HEK293T (cell line): Measurements from ENCODE around the gene ZNF768.

ENCODE experiments used
- CTCF ChIA-PET: fragments of 350-600 bp; formaldehyde crosslinking; extraction: SDS; loops from one replicate; lab custom pipeline; 2021; ENCODE audit warnings: antibody characterized with exemption, inconsistent platforms; lab: Yijun Ruan, JAX
- POLR2A ChIA-PET: fragments of 350-600 bp; formaldehyde crosslinking; extraction: SDS; loops from one replicate; lab custom pipeline; 2020; ENCODE audit warnings: antibody characterized with exemption, inconsistent platforms; lab: Yijun Ruan, JAX
- DNase-seq: peaks from one replicate; pipeline ENCODE4 v3.0.0; 2012; ENCODE audit warnings: mixed read lengths; ENCODE audit errors: extremely low spot score
- ARNT ChIP-seq: fragments of 450-650 bp; IDR thresholded peaks from 2 replicates; pipeline ENCODE4 v1.6.1; 2017; ENCODE audit warnings: mild to moderate bottlenecking
- BHLHE40 ChIP-seq: fragments of 450-650 bp; IDR thresholded peaks from 2 replicates; pipeline ENCODE4 v1.6.1; 2016; ENCODE audit warnings: mild to moderate bottlenecking, moderate library complexity, borderline replicate concordance
- CTBP1 ChIP-seq: fragments of 450-650 bp; IDR thresholded peaks from 2 replicates; pipeline ENCODE4 v1.6.1; 2016; ENCODE audit warnings: borderline replicate concordance
- ELF4 ChIP-seq: fragments of 450-650 bp; IDR thresholded peaks from 2 replicates; pipeline ENCODE4 v1.6.1; 2017; ENCODE audit warnings: antibody characterized with exemption
- FOXA1 ChIP-seq: fragments of 450-650 bp; IDR thresholded peaks from 2 replicates; pipeline ENCODE4 v1.6.1; 2016; ENCODE audit warnings: mild to moderate bottlenecking
- FOXK2 ChIP-seq: fragments of 450-650 bp; IDR thresholded peaks from 2 replicates; pipeline ENCODE4 v1.6.1; 2016; ENCODE audit warnings: mild to moderate bottlenecking
- FOXM1 ChIP-seq: fragments of 450-650 bp; IDR thresholded peaks from 2 replicates; pipeline ENCODE4 v1.6.1; 2017; ENCODE audit warnings: mild to moderate bottlenecking, borderline replicate concordance
- HDGF ChIP-seq: fragments of 450-650 bp; IDR thresholded peaks from 2 replicates; pipeline ENCODE4 v1.6.1; 2017; ENCODE audit warnings: antibody characterized with exemption, borderline replicate concordance
- L3MBTL2 ChIP-seq: fragments of 450-650 bp; conservative IDR thresholded peaks from 2 replicates; pipeline ENCODE4 v1.6.1; 2016; ENCODE audit warnings: mild to moderate bottlenecking
- LEF1 ChIP-seq: fragments of 450-650 bp; IDR thresholded peaks from 2 replicates; pipeline ENCODE4 v1.6.1; 2017; ENCODE audit warnings: mild to moderate bottlenecking, borderline replicate concordance
- NFRKB ChIP-seq: fragments of 450-650 bp; IDR thresholded peaks from 2 replicates; pipeline ENCODE4 v1.6.1; 2016; ENCODE audit warnings: mild to moderate bottlenecking, moderate library complexity
- PKNOX1 ChIP-seq: fragments of 450-650 bp; IDR thresholded peaks from 2 replicates; pipeline ENCODE4 v1.6.1; 2016
- SP1 ChIP-seq: fragments of 450-650 bp; IDR thresholded peaks from 2 replicates; pipeline ENCODE4 v1.6.1; 2017
- SUZ12 ChIP-seq: fragments of 450-650 bp; IDR thresholded peaks from 2 replicates; pipeline ENCODE4 v1.6.1; 2016; ENCODE audit warnings: mild to moderate bottlenecking
- TARDBP ChIP-seq: fragments of 450-650 bp; IDR thresholded peaks from 2 replicates; pipeline ENCODE4 v1.6.1; 2016
- ZNF384 ChIP-seq: fragments of 450-650 bp; IDR thresholded peaks from 2 replicates; pipeline ENCODE4 v1.6.1; 2016

ZNF768 gene

GRCh38 chr16:30521476-30521872, 4.9 kb downstream of the ZNF768 start:
- no peak for TF ChIP-seq LEF1
- TF ChIP-seq SUZ12 = no peak
- TF ChIP-seq TARDBP = no peak
- TF ChIP-seq HDGF = no peak
- TF ChIP-seq BHLHE40 = no peak
- no peak for TF ChIP-seq L3MBTL2
- TF ChIP-seq FOXK2 = no peak
- TF ChIP-seq PKNOX1 = no peak
- no peak for TF ChIP-seq NFRKB
- no peak for TF ChIP-seq CTBP1
- TF ChIP-seq FOXA1 = no peak
- TF ChIP-seq FOXM1 = no peak
- CTCF ChIA-PET = no interaction called here
- POLR2A ChIA-PET = interaction anchor here (1.2 kb wide), 1 partner anchor 8 kb away, joined by 3 read pairs; no protein-coding TSS in a partner anchor
- no peak for DNase-seq

- TF ChIP-seq FOXK2 = no peak
- CTCF ChIA-PET = interaction anchor here (1.8 kb wide), 1 partner anchor 89 kb away, joined by 8 read pairs; the partner anchor contains the start of gene DCTPP1
Measured at GRCh38 chr16:30519120-30520049, 7.0 kb downstream of the ZNF768 start.

GRCh38 chr16:30518552-30518951, 7.8 kb downstream of the ZNF768 start:
- no peak for TF ChIP-seq PKNOX1
- TF ChIP-seq LEF1 = no peak
- no peak for TF ChIP-seq SUZ12
- no peak for TF ChIP-seq BHLHE40
- no peak for TF ChIP-seq FOXK2
- TF ChIP-seq SP1 = no peak
- no peak for TF ChIP-seq NFRKB
- no peak for TF ChIP-seq L3MBTL2
- no peak for TF ChIP-seq CTBP1
- TF ChIP-seq ZNF384 = no peak
- ChIA-PET CTCF (interaction anchor here (1.8 kb wide), 1 partner anchor 89 kb away, joined by 8 read pairs; the partner anchor contains the start of gene DCTPP1), POLR2A (interaction anchor here (1.1 to 2.0 kb wide), 5 partner anchors 10 to 89 kb away, joined by 3 to 7 read pairs (median 5); partner anchors contain the start of genes DCTPP1, SEPHS2 and ZNF764)
- no peak for DNase-seq

More at GRCh38 chr16:30519120-30520049, 7.0 kb downstream of the ZNF768 start:
- POLR2A ChIA-PET = interaction anchor here (1.1 to 2.0 kb wide), 5 partner anchors 10 to 89 kb away, joined by 3 to 7 read pairs (median 5); partner anchors contain the start of genes DCTPP1, SEPHS2 and ZNF764
- no peak for DNase-seq

- no peak for TF ChIP-seq TARDBP
- no peak for DNase-seq
- POLR2A ChIA-PET = interaction anchor here (2.0 kb wide), 1 partner anchor 10 kb away, joined by 8 read pairs; no protein-coding TSS in a partner anchor
- CTCF ChIA-PET = no interaction called here
Measured at GRCh38 chr16:30515275-30515674, 11.1 kb downstream of the ZNF768 start.

- POLR2A ChIA-PET = interaction anchor here (1.4 to 3.3 kb wide), 2 partner anchors 11 to 13 kb away, joined by 4 to 19 read pairs; no protein-coding TSS in a partner anchor
- TF ChIP-seq FOXM1 (no peak), SUZ12 (no peak), NFRKB (no peak), LEF1 (no peak), ELF4 (no peak), CTBP1 (no peak), PKNOX1 (no peak), SP1 (no peak), FOXA1 (no peak), TARDBP (no peak)
- CTCF ChIA-PET = interaction anchor here (1.2 kb wide), 1 partner anchor 17 kb away, joined by 3 read pairs; no protein-coding TSS in a partner anchor
- no peak for DNase-seq
Measured at GRCh38 chr16:30511509-30511908, 14.9 kb downstream of the ZNF768 start.

DNA sequence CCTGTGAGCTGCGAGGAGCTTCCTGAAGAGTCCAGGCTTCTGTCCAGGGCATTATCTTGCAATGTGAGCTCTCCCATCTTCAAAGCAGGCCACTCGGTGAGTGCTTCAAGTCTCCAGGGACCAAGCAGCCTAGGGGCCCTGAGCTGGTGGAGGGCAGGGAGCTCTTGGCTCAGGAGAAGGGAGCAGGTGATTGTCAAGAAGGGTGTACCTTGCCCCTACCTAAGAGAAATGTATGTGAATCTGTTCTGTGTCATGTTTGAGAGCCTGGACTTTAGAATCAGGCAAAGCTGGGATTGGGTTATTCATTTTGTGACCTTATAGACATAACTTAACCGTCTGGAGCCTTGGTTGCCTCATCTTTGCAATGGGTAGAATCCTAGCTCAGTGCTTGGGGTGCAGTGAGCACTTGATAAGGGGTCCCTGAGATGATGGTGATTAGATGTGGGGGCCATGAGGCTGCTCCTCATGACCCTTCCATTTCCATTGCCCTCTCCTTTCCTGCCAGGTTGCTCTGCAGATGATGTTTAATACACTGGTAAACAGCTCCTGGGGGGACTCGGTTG, 15.9 kb downstream of the ZNF768 start:
- no peak for DNase-seq
- POLR2A ChIA-PET = interaction anchor here (0.9 to 3.3 kb wide), 5 partner anchors 12 to 62 kb away, joined by 3 to 19 read pairs (median 4); partner anchors contain the start of gene ZNF747
- CTCF ChIA-PET = interaction anchor here (0.6 to 1.2 kb wide), 2 partner anchors 16 to 100 kb away, joined by 3 to 5 read pairs; no protein-coding TSS in a partner anchor
- TF ChIP-seq HDGF (no peak), PKNOX1 (no peak), FOXM1 (no peak), ARNT (no peak), L3MBTL2 (no peak), NFRKB (no peak)
